Stomach (tissue), 9 donors: ENCODE data around the gene ARHGAP35. TPM values are rescaled to one million over a fixed set of nuclear protein-coding genes. Genes with fewer than 3 reads are reported as not detected.

ENCODE experiments used
- DNase-seq, 2 donors: peaks; one replicate each; pipeline versions ENCODE4 v3.0.0 to v3.0.0-alpha.2; 2013 to 2019
- H3K27ac ChIP-seq, 5 donors: fragments of 200-600 bp in 4 of 5; sonication (generic) in 4 of 5; one replicate each; pipeline ENCODE4 v1.5.1; 2013 to 2019; ENCODE audit warnings: mild to moderate bottlenecking in 1 of 5, moderate library complexity in 1 of 5
- H3K27me3 ChIP-seq, 3 donors: fragments of 200-600 bp; sonication (generic); one replicate each; pipeline ENCODE4 v1.5.1; 2017 to 2019; ENCODE audit warnings: mixed run types in 1 of 3
- H3K36me3 ChIP-seq, 4 donors: fragments of 200-600 bp; sonication (generic); 1 replicate in 3 of 4; 2 replicates in 1 of 4; pipeline ENCODE4 v1.5.1; 2016 to 2019
- H3K4me1 ChIP-seq, 4 donors: fragments of 200-600 bp; sonication (generic); one replicate each; pipeline ENCODE4 v1.5.1; 2016 to 2019
- H3K4me3 ChIP-seq, 4 donors: fragments of 200-600 bp; sonication (generic) in 3 of 4; one replicate each; pipeline ENCODE4 v1.5.1; 2016 to 2019; ENCODE audit warnings: mild to moderate bottlenecking in 1 of 4
- H3K9me3 ChIP-seq, 4 donors: fragments of 200-600 bp; sonication (generic); one replicate each; pipeline ENCODE4 v1.5.1; 2016 to 2019
- EP300 ChIP-seq: sonication (generic); formaldehyde crosslinking; IDR thresholded peaks from one replicate; pipeline ENCODE4 v1.6.1; 2017; ENCODE audit warnings: antibody characterized with exemption
- POLR2A ChIP-seq, 4 donors: fragments of 450-650 bp; IDR thresholded peaks; one replicate each; pipeline ENCODE4 v1.6.1; 2016; ENCODE audit warnings: antibody characterized with exemption in 4 of 4, control low read depth in 2 of 4, mild to moderate bottlenecking in 1 of 4, moderate library complexity in 1 of 4
- POLR2AphosphoS5 ChIP-seq, 3 donors: sonication (generic); formaldehyde crosslinking; IDR thresholded peaks; one replicate each; pipeline ENCODE4 v1.6.1; 2016; ENCODE audit warnings: antibody characterized with exemption in 3 of 3
- WGBS, 5 donors: extraction: QIAGEN DNeasy Blood & Tissue Kit in 3 of 5; methylation state at CpG; one replicate each; pipeline versions ENCODE4 v1.1.5 to v1.1.7; 2013 to 2018; 5-methylcytosine and 5-hydroxymethylcytosine counted together
- intact Hi-C: fragments of 100-400 bp; cut with DNase I; formaldehyde crosslinking; loops from one replicate; pipeline ENCODE4 v1.15.1; 2023; ENCODE audit warnings: low total_unique reads
- polyA plus RNA-seq, 3 donors: library from polyadenylated mRNA; stranded (reverse); fragments of 200-250 nt; gene quantifications; one replicate each; pipeline ENCODE4 v1.2.3, GENCODE V29; 2013
- total RNA-seq, 5 donors: library from RNA; depleted of rRNA; stranded (reverse); fragments of >200 nt; gene quantifications; one replicate each; pipeline versions ENCODE4 v1.1.0 to v1.2.3, GENCODE V29; 2014 to 2016
- TF ChIP-seq, protein P1 (sequence below), 7 experiments: fragments of 450-650 bp in 4 of 7; fragments of 200-600 bp in 3 of 7; sonication (generic) in 3 of 7; IDR thresholded peaks; one replicate each; pipeline ENCODE4 v1.5.1; 2016 to 2019; ENCODE audit warnings: antibody characterized with exemption in 7 of 7, control low read depth in 2 of 7, mild to moderate bottlenecking in 1 of 7
- donor health status: healthy with polysubstance abuse.
- donor health status: Bipolar disorder and iron deficiency.
- donor health status: healthy.

The ARHGAP35 gene
- total and polyA plus RNA-seq, 8 donors = 5.6 to 200 (median 19.7) TPM

DNA sequence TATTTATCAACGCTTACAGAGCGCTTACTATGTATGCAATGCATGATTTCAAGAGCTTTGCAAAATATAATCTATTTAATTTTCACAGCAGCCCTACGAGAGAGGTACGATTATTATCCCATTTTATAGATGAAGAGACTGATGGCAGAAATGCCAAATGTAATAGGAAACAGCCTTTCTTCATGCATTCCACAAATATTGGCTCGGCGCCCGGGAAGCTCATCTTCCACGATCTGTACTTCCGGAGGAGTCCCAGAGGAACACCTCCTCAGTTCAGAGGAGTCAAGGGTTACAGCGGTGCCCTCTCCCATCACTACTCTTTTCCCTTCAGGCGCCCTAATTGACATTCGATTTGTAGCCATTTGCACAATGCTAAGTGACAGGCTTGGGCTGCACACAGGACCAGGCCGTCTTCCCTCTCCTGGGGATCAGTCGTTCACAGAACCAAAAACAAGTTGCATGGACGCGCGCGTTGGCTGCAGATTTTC lies 1.1 kb upstream of the ARHGAP35 start:
- peaks cover 35 to 58% (median 56%) of the 10 kb centered on the region in 4 donors for H3K4me1 ChIP-seq
- 15 to 17% (median 16%) methylated on average over 18 of the region's 18 CpGs for WGBS, 5 donors
- intact Hi-C loops = loop anchor here (5.0 kb wide), 1 partner anchor 133 kb away; no protein-coding TSS in a partner anchor

DNA sequence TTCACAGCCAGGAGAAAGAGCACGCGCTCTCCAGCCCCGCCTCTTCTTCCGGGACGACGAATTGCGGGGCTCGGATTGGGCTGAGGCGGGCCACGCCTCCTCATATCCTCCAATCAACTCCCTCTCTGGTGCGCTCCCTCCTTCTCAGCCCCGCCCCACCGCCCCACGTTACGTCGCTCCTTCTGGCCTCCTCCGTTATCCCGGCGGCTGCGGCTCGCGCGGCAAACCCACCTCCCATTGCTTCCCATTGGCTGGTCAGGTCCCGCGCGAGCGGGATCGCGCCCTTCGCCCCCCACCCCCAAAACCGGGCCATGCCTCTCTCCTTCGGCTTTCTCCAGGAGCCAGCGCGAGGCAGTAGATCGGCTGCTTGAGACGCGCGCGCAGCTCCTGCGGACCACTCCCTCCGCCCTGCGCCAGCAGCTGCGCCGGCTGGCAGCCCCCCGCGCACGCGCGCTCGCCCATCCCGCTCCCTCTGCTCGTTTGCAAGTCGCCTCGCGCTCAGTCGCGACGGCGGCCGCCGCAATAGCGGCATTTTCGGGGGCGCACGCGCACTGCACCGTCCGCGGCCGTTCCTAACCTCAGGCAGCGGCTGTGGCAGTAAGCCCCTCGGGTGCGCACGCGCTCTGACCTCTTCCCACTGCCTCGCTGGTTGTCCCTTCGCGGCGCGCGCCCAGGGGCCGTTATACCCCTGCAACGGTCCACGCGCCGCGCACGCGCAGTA lies 512 bp upstream of the ARHGAP35 start:
- no peak for TF ChIP-seq POLR2A (IDR thresholded peaks at IDR 0.05)
- TF ChIP-seq, protein P1, sequence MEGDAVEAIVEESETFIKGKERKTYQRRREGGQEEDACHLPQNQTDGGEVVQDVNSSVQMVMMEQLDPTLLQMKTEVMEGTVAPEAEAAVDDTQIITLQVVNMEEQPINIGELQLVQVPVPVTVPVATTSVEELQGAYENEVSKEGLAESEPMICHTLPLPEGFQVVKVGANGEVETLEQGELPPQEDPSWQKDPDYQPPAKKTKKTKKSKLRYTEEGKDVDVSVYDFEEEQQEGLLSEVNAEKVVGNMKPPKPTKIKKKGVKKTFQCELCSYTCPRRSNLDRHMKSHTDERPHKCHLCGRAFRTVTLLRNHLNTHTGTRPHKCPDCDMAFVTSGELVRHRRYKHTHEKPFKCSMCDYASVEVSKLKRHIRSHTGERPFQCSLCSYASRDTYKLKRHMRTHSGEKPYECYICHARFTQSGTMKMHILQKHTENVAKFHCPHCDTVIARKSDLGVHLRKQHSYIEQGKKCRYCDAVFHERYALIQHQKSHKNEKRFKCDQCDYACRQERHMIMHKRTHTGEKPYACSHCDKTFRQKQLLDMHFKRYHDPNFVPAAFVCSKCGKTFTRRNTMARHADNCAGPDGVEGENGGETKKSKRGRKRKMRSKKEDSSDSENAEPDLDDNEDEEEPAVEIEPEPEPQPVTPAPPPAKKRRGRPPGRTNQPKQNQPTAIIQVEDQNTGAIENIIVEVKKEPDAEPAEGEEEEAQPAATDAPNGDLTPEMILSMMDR (IDR thresholded peaks at IDR 0.05) = no peak
- TF ChIP-seq POLR2AphosphoS5 (IDR thresholded peaks at IDR 0.05) = peak; percentile 3 to 44 (median 44)
- Histone ChIP-seq H3K9me3 (no peaks in the 10 kb centered on the region), H3K36me3 (no peaks in the 10 kb centered on the region), H3K4me1 (peaks cover 41 to 64% (median 62%) of the 10 kb centered on the region in 4 donors), H3K4me3 (peak overlapping the region; percentile 80 to 95 (median 91)), H3K27ac (peak overlapping the region; percentile 95 to 99 (median 97)), H3K27me3 (no peaks in the 10 kb centered on the region)
- 0% methylated on average over 31 to 89 of the region's 89 CpGs for WGBS, 5 donors
- intact Hi-C loops = loop anchor here (5.0 kb wide), 1 partner anchor 132 kb away; no protein-coding TSS in a partner anchor
- DNase-seq = peak; percentile 98 to 99

More for the DNA sequence above, 1.1 kb upstream of the ARHGAP35 start:
- H3K27me3 ChIP-seq = no peaks in the 10 kb centered on the region
- H3K9me3 ChIP-seq = no peaks in the 10 kb centered on the region
- no peaks in the 10 kb centered on the region for H3K36me3 ChIP-seq
- peak overlapping the region; percentile 95 to 99 (median 97) for H3K27ac ChIP-seq
- no peak for TF ChIP-seq POLR2A (IDR thresholded peaks at IDR 0.05)
- TF ChIP-seq POLR2AphosphoS5 (IDR thresholded peaks at IDR 0.05) = no peak
- no peak for TF ChIP-seq EP300
- TF ChIP-seq, protein P1 (IDR thresholded peaks at IDR 0.05) = no peak
- H3K4me3 ChIP-seq = peak overlapping the region; percentile 80 to 95 (median 91)
- DNase-seq = peak in 1 of 2 donors; percentile 46

DNA sequence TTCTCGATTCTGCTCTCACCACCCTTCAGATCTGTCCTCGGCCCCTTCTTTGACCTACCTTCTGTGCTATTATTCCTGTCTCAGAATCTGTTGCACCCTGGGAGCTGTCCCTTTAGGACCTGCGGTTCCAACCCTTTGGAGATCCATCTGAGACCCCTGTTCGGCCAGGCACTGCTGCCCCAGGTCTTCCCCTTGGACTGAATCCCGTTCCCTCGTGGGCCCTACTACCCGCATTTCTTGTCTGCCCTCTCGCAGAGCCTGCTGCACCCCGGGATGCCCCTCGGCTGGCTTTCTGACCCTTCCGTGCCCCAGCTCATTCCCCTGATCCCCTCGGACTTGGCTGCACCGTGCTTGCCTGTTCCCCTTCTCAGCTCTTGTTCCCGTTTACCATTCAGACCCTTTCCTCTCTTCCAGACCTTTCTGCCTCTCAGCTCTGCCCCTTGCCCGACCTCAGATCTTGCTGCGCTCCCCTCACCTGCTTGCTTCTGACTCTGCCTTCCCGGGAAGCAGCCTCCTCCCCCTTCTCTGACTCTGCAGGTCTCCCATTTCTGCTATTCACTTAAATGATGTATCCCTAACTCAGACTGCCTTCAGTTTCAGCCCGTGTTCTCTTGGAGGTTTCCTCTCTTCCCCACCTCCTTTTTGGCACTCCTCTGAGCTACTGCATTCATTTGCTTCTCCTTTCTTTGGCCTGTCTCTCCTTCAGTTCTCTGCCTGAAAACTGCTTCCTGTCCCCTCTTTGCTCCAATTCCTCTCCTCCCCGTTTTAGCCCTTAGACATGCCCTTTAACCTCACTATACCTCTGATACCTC lies 1.1 kb downstream of the ARHGAP35 start:
- Histone ChIP-seq H3K27ac (peak overlapping the region; percentile 95 to 99 (median 97)), H3K4me1 (peaks cover 52 to 64% (median 64%) of the 10 kb centered on the region in 4 donors), H3K9me3 (no peaks in the 10 kb centered on the region), H3K4me3 (peak overlapping the region; percentile 80 to 95 (median 91)), H3K27me3 (no peaks in the 10 kb centered on the region), H3K36me3 (no peaks in the 10 kb centered on the region)
- 0 to 2% (median 1%) methylated on average over 19 of the region's 19 CpGs for WGBS, 5 donors
- peak; percentile 28 to 55 for DNase-seq
- TF ChIP-seq POLR2AphosphoS5 (IDR thresholded peaks at IDR 0.05) (no peak), POLR2A (IDR thresholded peaks at IDR 0.05) (no peak), EP300 (no peak)
- TF ChIP-seq, protein P1 (IDR thresholded peaks at IDR 0.05) = no peak
- intact Hi-C loops = loop anchor here (5.0 kb wide), 1 partner anchor 130 kb away; no protein-coding TSS in a partner anchor

DNA sequence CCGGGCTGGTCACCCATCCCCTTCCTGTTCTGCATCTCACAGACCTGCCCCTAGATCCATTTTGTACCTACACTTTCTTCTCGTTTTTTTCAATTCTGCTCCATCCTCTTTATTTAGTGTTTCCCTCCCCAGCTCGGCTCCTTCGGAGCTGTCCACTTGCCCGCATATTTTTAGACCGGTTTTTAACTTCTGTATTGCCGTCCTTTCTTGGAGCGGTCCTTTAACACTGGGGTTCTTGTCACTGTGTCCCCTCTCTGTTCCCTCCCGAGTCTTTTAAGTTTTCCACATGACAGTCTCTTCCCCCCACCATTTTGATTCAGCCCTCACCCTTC lies 1.7 kb downstream of the ARHGAP35 start:
- Histone ChIP-seq H3K9me3 (no peaks in the 10 kb centered on the region), H3K36me3 (no peaks in the 10 kb centered on the region), H3K27me3 (no peaks in the 10 kb centered on the region), H3K27ac (peak overlapping the region; percentile 95 to 99 (median 97)), H3K4me1 (peaks cover 58 to 70% (median 69%) of the 10 kb centered on the region in 4 donors), H3K4me3 (peak overlapping the region; percentile 80 to 95 (median 91))
- intact Hi-C loops = loop anchor here (5.0 kb wide), 1 partner anchor 130 kb away; no protein-coding TSS in a partner anchor
- peak in 1 of 2 donors; percentile 18 for DNase-seq
- 10 to 19% (median 14%) methylated on average over 9 of the region's 9 CpGs for WGBS, 5 donors
- TF ChIP-seq, protein P1 (IDR thresholded peaks at IDR 0.05) = no peak
- TF ChIP-seq EP300 (no peak), POLR2A (IDR thresholded peaks at IDR 0.05) (no peak), POLR2AphosphoS5 (IDR thresholded peaks at IDR 0.05) (no peak)
